Coronary artery (tissue), 2 donors: ENCODE data around the gene MRPL47.
A peak's percentile ranks its signal among the peaks of the same experiment; 100 is the strongest.

ENCODE experiments used
- DNase-seq: peaks from one replicate; pipeline ENCODE4 v3.0.0-alpha.2; 2017; ENCODE audit warnings: low spot score
- H3K27ac ChIP-seq, 2 donors: fragments of 200-600 bp; sonication (generic); one replicate each; pipeline ENCODE4 v1.5.1; 2016 to 2019
- H3K4me3 ChIP-seq: fragments of 200-600 bp; sonication (generic); 2 replicates; pipeline ENCODE4 v1.5.1; 2016; ENCODE audit warnings: mild to moderate bottlenecking, moderate library complexity
- TF ChIP-seq, protein P1 (sequence below): fragments of 200-600 bp; sonication (generic); IDR thresholded peaks from one replicate; pipeline ENCODE4 v1.5.1; 2019; ENCODE audit warnings: antibody characterized with exemption

The MRPL47 gene

DNA sequence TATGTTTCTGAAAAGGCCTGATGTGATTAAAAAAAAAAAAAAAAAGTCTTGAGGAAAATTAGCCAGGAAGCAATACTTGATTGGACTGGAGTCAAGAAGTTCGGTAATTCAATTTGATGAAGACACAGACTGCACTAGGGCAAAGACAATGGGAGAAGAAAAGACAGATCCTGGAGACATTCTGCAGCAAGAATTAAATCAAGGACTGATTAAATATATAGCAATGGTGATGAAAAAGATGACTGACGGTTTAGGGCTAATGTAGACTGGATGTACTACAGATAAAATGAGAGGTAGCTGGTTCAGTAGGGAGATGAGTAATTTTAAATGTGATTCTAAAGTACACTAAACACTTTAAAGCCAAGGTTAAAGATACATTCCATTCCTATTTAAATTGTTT is 13.8 kb downstream of the MRPL47 start:
- Histone ChIP-seq H3K4me3 (no peak overlapping the region), H3K27ac (peak overlapping the region in 1 of 2 donors; percentile 20)
- TF ChIP-seq, protein P1, sequence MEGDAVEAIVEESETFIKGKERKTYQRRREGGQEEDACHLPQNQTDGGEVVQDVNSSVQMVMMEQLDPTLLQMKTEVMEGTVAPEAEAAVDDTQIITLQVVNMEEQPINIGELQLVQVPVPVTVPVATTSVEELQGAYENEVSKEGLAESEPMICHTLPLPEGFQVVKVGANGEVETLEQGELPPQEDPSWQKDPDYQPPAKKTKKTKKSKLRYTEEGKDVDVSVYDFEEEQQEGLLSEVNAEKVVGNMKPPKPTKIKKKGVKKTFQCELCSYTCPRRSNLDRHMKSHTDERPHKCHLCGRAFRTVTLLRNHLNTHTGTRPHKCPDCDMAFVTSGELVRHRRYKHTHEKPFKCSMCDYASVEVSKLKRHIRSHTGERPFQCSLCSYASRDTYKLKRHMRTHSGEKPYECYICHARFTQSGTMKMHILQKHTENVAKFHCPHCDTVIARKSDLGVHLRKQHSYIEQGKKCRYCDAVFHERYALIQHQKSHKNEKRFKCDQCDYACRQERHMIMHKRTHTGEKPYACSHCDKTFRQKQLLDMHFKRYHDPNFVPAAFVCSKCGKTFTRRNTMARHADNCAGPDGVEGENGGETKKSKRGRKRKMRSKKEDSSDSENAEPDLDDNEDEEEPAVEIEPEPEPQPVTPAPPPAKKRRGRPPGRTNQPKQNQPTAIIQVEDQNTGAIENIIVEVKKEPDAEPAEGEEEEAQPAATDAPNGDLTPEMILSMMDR = no peak
- no peak for DNase-seq

DNA sequence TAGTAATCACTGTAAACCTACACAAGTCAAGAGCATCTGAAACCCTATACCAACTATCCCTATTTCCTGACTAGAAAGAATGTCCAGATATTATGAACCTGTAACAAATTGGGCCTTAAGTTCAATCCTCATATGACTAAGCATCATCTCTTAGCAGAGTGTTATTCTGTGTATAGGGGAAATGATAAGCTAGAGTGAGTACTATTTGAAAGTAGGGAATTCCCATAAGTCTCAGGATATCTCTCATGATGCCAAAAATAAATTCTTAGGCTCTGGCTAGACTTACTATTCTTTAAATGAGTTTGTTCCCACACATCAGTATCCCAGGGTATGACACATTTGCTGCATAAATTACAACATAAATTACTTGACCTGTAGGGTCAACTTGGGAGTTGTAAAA is 15.3 kb downstream of the MRPL47 start:
- no peak for DNase-seq
- no peak overlapping the region for H3K27ac ChIP-seq
- no peak overlapping the region for H3K4me3 ChIP-seq
- TF ChIP-seq, protein P1 = no peak

DNA sequence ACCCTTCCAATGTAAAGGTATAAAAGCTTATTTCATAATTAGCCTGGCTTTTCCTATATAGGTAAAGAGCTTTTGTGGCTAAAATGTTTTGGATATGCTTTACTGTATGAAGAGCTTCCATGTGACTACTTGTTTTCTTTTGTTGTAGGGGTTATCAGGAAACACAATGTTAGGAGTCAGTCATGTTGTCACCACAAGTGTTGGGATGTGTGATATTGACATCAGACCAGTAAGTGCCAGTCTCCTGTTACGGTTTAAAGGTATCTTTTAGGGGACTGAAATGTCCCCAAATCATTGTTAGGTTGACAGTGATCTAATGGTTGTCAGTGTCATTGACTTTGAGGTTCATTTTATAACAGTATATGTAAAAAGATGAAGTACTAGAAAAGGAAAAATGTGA is 23.4 kb downstream of the MRPL47 start:
- H3K4me3 ChIP-seq = no peak overlapping the region
- DNase-seq = no peak
- H3K27ac ChIP-seq = no peak overlapping the region
- TF ChIP-seq, protein P1 = no peak

DNA sequence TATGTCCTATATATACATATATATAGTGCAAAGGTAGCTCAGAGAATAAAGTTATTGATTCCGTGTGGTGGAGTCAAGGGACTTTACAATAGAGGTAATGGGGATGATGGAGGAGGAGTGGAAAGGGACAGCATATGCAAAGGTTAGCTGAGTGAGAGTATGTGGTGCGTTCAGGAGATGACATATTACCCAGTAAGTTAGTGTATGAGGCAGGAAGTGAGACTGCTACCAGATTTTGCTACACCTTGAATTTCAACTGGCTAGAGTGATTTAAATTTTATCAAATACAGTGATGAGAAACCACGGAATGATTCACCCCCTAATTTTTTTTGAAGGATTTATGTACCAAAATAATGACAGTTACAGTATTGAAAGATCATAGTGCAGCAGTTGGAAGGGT is 38.9 kb downstream of the MRPL47 start:
- TF ChIP-seq, protein P1 = no peak
- no peak overlapping the region for H3K4me3 ChIP-seq
- H3K27ac ChIP-seq = no peak overlapping the region
- DNase-seq = no peak

DNA sequence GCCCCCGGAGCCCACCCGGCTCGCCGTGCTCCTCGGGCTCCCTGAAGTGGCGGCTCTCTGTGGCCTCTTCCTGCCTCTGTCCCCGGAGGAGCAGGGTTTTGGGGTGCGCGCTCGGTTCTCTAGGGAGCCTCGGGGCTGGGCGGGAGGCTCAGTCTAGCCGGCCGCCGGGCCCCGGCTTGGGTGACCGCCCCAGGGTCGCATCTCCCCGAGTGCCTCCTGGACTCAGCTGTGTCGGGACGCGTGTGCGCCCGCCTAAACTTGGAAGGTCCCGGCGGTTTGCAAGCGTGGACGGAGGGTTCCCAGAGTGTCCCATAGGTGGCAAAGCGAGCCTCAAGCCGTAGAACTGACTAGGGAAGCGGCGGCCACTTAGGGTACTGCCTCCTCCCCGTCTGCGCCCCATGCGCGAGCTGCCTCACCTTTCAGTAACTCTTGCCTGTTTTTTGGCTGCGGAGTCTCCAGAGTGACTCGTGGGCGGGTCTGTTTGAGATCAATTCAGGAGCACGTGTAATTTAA is 41.1 kb downstream of the MRPL47 start:
- peak; percentile 78 for DNase-seq
- TF ChIP-seq, protein P1 = no peak

DNA sequence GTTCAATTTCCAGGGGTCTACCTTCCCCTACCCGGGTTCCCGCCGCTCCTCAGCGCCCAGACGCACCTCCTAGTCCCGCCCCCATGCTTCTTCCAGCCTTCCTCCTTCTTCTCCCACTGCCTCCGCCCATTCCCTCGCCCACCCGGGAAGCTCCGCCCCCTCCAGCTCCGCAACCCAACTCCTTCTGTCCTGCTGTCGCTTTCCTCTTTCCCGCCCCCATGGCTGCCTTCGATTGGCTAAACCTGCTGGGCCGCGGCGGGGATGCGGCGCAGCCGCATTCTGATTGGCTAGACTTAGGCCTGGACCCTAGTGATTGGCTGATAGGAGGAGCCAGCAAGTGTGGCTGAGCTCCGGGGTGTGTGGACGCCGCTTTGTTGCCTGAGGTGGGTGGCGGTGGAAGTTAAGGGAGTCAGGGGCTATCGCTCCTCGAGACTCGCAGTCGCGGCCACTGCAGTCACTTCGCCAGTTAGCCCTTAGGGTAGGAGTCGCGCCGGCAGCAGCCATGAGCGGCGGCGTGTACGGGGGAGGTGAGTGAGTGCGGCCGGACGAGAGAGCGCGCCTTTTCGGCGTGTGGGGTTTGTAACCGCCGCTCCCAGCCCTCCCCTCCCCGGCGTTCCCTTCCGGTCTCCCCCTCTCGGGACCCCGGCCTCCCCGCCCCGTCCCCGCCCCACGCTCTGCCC is 41.7 kb downstream of the MRPL47 start, which contains the start of gene ACTL6A:
Gene ACTL6A, plus strand, starts transcription at position 336 of the 680 bp plus-strand sequence. Its CDS starts 167 bp downstream, at position 503.
- H3K4me3 ChIP-seq = peak within 1 kb of the TSS; percentile 91
- H3K27ac ChIP-seq = peak within 1 kb of the TSS; percentile 36 to 92
- peak; percentile 100 for DNase-seq
- TF ChIP-seq, protein P1 = no peak

More for the DNA sequence above, 41.1 kb downstream of the MRPL47 start:
- peak overlapping the region; percentile 36 to 92 for H3K27ac ChIP-seq
- H3K4me3 ChIP-seq = peak overlapping the region; percentile 91

DNA sequence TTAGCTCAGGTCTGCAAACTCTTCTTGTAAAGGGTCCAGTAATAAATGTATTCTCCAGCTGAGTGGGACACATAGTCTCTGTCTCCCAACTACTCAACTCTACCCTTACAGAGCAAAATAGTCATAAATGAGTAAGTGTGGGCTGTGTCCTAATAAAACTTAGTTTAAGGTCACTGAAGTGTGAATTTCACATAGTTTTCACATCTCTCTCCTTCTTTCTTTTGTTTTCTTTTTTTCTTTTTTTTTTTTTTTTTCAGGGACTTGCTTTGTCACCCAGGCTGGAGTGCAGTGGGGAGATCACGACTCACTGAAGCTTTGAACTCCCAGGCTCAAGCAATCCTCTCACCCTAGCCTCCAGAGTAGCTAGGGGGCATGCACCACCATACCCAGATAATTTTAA is 43.6 kb downstream of the MRPL47 start:
- Histone ChIP-seq H3K27ac (no peak overlapping the region), H3K4me3 (no peak overlapping the region)
- TF ChIP-seq, protein P1 = no peak
- no peak for DNase-seq
